Smooth muscle cell (in vitro differentiated cells): Measurements from ENCODE around the gene RAMAC. TPM values are rescaled to one million over a fixed set of nuclear protein-coding genes. Genes with fewer than 3 reads are reported as not detected.

ENCODE experiments used
- DNase-seq: peaks from one replicate; lab custom pipeline; 2025; ENCODE audit not compliant: unreplicated experiment; lab: John Stamatoyannopoulos, UW
- H2AFZ ChIP-seq: fragments of 200-600 bp; sonication (generic); 2 replicates; pipeline ENCODE4 v1.6.0; 2016; ENCODE audit warnings: antibody characterized with exemption, low read depth, mild to moderate bottlenecking
- H3F3A ChIP-seq: fragments of 200-600 bp; sonication (generic); 2 replicates; pipeline ENCODE4 v1.6.0; 2017; ENCODE audit warnings: antibody characterized with exemption, low read depth
- H3K27ac ChIP-seq: fragments of 200-600 bp; sonication (generic); 2 replicates; pipeline ENCODE4 v1.5.1; 2016; ENCODE audit warnings: low read depth, mild to moderate bottlenecking
- H3K27me3 ChIP-seq: fragments of 200-600 bp; sonication (generic); 2 replicates; pipeline ENCODE4 v1.6.1; 2016; ENCODE audit warnings: low read depth, mild to moderate bottlenecking
- H3K36me3 ChIP-seq: fragments of 200-600 bp; sonication (generic); 2 replicates; pipeline ENCODE4 v1.5.1; 2016; ENCODE audit warnings: low read depth
- H3K4me1 ChIP-seq: fragments of 200-600 bp; sonication (generic); 2 replicates; pipeline ENCODE4 v1.5.1; 2016; ENCODE audit warnings: low read depth
- H3K4me2 ChIP-seq: fragments of 200-600 bp; sonication (generic); 2 replicates; pipeline ENCODE4 v1.6.0; 2016; ENCODE audit warnings: mild to moderate bottlenecking
- H3K4me3 ChIP-seq: fragments of 200-600 bp; sonication (generic); 2 replicates; pipeline ENCODE4 v1.5.1; 2016; ENCODE audit warnings: mild to moderate bottlenecking
- H3K79me2 ChIP-seq: fragments of 200-600 bp; sonication (generic); 2 replicates; pipeline ENCODE4 v1.6.0; 2016; ENCODE audit warnings: low read depth, mild to moderate bottlenecking
- H3K9ac ChIP-seq: fragments of 200-600 bp; sonication (generic); 2 replicates; pipeline ENCODE4 v1.6.0; 2016; ENCODE audit warnings: low read depth
- H3K9me3 ChIP-seq: fragments of 200-600 bp; sonication (generic); replicated peaks from 2 replicates; pipeline ENCODE4 v1.5.1; 2016; ENCODE audit warnings: low read depth
- H4K20me1 ChIP-seq: fragments of 200-600 bp; sonication (generic); 2 replicates; pipeline ENCODE4 v1.6.0; 2016; ENCODE audit warnings: low read depth
- WGBS: methylation state at CpG from one replicate; pipeline ENCODE4 v1.1.7; 2016; ENCODE audit warnings: low lambda C conversion rate; 5-methylcytosine and 5-hydroxymethylcytosine counted together
- polyA plus RNA-seq: library from polyadenylated mRNA; unstranded; fragments of >200 nt; fragmentation: Nextera tagmentation; extraction: Ambion mirVana; gene quantifications from 2 replicates; pipeline ENCODE4 v1.2.1, GENCODE V29; 2016
- total RNA-seq: library from RNA; depleted of rRNA; stranded (reverse); fragments of >200 nt; gene quantifications from 2 replicates; pipeline ENCODE4 v1.2.3, GENCODE V29; 2014
- TF ChIP-seq, protein P1 (sequence below): fragments of 200-600 bp; sonication (generic); IDR thresholded peaks from 2 replicates; pipeline ENCODE4 v1.5.1; 2017; ENCODE audit warnings: borderline replicate concordance, mild to moderate bottlenecking, antibody characterized with exemption; ENCODE audit not compliant: insufficient read depth, poor library complexity, severe bottlenecking

The RAMAC gene
- total and polyA plus RNA-seq, 2 experiments from 2014 or later = 56.6 to 59.2 TPM

GRCh38 chr15:82977076-82977475 lies 8.9 kb upstream of the RAMAC start:
- no peaks in the 10 kb centered on the region for H3K27me3 ChIP-seq
- H2AFZ ChIP-seq = no peak overlapping the region
- H4K20me1 ChIP-seq = no peaks in the 10 kb centered on the region
- H3K4me3 ChIP-seq = no peak overlapping the region
- H3K4me2 ChIP-seq = no peak overlapping the region
- no peaks in the 10 kb centered on the region for H3K36me3 ChIP-seq
- H3K9me3 ChIP-seq = no peaks in the 10 kb centered on the region
- H3K9ac ChIP-seq = no peak overlapping the region
- no peaks in the 10 kb centered on the region for H3K79me2 ChIP-seq
- TF ChIP-seq, protein P1, sequence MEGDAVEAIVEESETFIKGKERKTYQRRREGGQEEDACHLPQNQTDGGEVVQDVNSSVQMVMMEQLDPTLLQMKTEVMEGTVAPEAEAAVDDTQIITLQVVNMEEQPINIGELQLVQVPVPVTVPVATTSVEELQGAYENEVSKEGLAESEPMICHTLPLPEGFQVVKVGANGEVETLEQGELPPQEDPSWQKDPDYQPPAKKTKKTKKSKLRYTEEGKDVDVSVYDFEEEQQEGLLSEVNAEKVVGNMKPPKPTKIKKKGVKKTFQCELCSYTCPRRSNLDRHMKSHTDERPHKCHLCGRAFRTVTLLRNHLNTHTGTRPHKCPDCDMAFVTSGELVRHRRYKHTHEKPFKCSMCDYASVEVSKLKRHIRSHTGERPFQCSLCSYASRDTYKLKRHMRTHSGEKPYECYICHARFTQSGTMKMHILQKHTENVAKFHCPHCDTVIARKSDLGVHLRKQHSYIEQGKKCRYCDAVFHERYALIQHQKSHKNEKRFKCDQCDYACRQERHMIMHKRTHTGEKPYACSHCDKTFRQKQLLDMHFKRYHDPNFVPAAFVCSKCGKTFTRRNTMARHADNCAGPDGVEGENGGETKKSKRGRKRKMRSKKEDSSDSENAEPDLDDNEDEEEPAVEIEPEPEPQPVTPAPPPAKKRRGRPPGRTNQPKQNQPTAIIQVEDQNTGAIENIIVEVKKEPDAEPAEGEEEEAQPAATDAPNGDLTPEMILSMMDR = no peak
- DNase-seq = no peak
- H3K4me1 ChIP-seq = no peaks in the 10 kb centered on the region
- H3K27ac ChIP-seq = no peak overlapping the region
- WGBS = 97% methylated on average over 1 of the region's 1 CpG
- no peaks in the 10 kb centered on the region for H3F3A ChIP-seq

- H3K36me3 ChIP-seq = no peaks in the 10 kb centered on the region
- H3K27ac ChIP-seq = no peak overlapping the region
- H3K9me3 ChIP-seq = no peaks in the 10 kb centered on the region
- WGBS = 89% methylated on average over 5 of the region's 5 CpGs
- H3K4me3 ChIP-seq = no peak overlapping the region
- H4K20me1 ChIP-seq = no peaks in the 10 kb centered on the region
- no peaks in the 10 kb centered on the region for H3K79me2 ChIP-seq
- no peak overlapping the region for H3K9ac ChIP-seq
- H2AFZ ChIP-seq = no peak overlapping the region
- H3F3A ChIP-seq = no peaks in the 10 kb centered on the region
- DNase-seq = no peak
- no peaks in the 10 kb centered on the region for H3K27me3 ChIP-seq
- H3K4me2 ChIP-seq = no peak overlapping the region
- TF ChIP-seq, protein P1 = no peak
- no peaks in the 10 kb centered on the region for H3K4me1 ChIP-seq
Measured at GRCh38 chr15:82978438-82978837, 7.6 kb upstream of the RAMAC start.

DNA sequence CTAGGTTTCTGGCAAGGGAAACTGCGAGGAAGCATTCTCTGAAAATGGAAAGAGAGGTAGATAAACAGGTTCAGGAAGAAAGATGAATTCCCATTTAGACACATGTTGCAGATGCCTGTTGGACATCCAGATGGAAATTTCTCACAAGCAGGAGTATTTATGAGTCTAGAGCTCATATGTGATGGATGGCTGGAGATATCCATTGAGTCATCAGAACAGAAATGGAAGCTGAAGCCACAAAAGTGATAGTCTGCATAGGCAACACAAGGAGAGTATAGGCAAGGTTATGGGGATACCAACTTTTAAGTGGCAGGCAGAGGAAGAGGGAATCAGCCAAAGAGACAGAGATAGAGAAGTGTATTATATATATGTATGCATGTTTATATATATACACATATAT lies 6.3 kb upstream of the RAMAC start:
- Histone ChIP-seq H3K27me3 (no peaks in the 10 kb centered on the region), H3K4me3 (no peak overlapping the region), H2AFZ (no peak overlapping the region), H3K9me3 (no peaks in the 10 kb centered on the region), H3F3A (no peaks in the 10 kb centered on the region), H3K4me2 (no peak overlapping the region), H4K20me1 (no peaks in the 10 kb centered on the region), H3K27ac (no peak overlapping the region), H3K36me3 (no peaks in the 10 kb centered on the region), H3K9ac (no peak overlapping the region), H3K79me2 (no peaks in the 10 kb centered on the region), H3K4me1 (no peaks in the 10 kb centered on the region)
- TF ChIP-seq, protein P1 = no peak
- DNase-seq = no peak
- WGBS = 95% methylated on average over 1 of the region's 1 CpG

GRCh38 chr15:82980981-82981380 lies 5.0 kb upstream of the RAMAC start:
- Histone ChIP-seq H3K9ac (no peak overlapping the region), H3K4me3 (no peak overlapping the region), H3K4me2 (no peak overlapping the region), H3K27me3 (no peaks in the 10 kb centered on the region), H3F3A (no peaks in the 10 kb centered on the region), H3K9me3 (no peaks in the 10 kb centered on the region), H4K20me1 (no peaks in the 10 kb centered on the region), H2AFZ (no peak overlapping the region), H3K36me3 (no peaks in the 10 kb centered on the region), H3K4me1 (no peaks in the 10 kb centered on the region), H3K79me2 (no peaks in the 10 kb centered on the region), H3K27ac (no peak overlapping the region)
- no peak for DNase-seq
- 63% methylated on average over 2 of the region's 2 CpGs for WGBS
- TF ChIP-seq, protein P1 = no peak
